CMK (cell line): ENCODE data around the gene DLG4.

Experiments
- DNase-seq: peaks from one replicate; pipeline ENCODE4 v3.0.0-alpha.2; 2010; ENCODE audit warnings: low read depth

Gene DLG4

GRCh38 chr17:7214300-7215135, 5.1 kb downstream of the DLG4 start:
- DNase-seq = no peak

- DNase-seq = no peak
Observed at GRCh38 chr17:7213895-7214299, 5.7 kb downstream of the DLG4 start.

GRCh38 chr17:7211491-7212273, 8.0 kb downstream of the DLG4 start:
- DNase-seq = no peak

GRCh38 chr17:7208754-7209460, 10.7 kb downstream of the DLG4 start:
- no peak for DNase-seq

GRCh38 chr17:7208027-7208571, 11.5 kb downstream of the DLG4 start:
- DNase-seq = no peak

- no peak for DNase-seq
Observed at GRCh38 chr17:7207120-7208001, 12.3 kb downstream of the DLG4 start.

- no peak for DNase-seq
Observed at GRCh38 chr17:7205561-7205960, 14.1 kb downstream of the DLG4 start.

GRCh38 chr17:7204828-7205461, 14.7 kb downstream of the DLG4 start:
- no peak for DNase-seq

GRCh38 chr17:7204336-7204735, 15.3 kb downstream of the DLG4 start:
- no peak for DNase-seq

GRCh38 chr17:7203391-7203790, 16.2 kb downstream of the DLG4 start:
- no peak for DNase-seq

GRCh38 chr17:7196651-7197401, 22.8 kb downstream of the DLG4 start:
- no peak for DNase-seq

- no peak for DNase-seq
Observed at GRCh38 chr17:7195971-7196370, 23.7 kb downstream of the DLG4 start.

GRCh38 chr17:7192271-7192937, 27.2 kb downstream of the DLG4 start:
- no peak for DNase-seq

GRCh38 chr17:7191571-7192270, 27.9 kb downstream of the DLG4 start:
- no peak for DNase-seq

- DNase-seq = no peak
Observed at GRCh38 chr17:7191069-7191468, 28.6 kb downstream of the DLG4 start.

- DNase-seq = no peak
Observed at GRCh38 chr17:7190276-7190917, 29.2 kb downstream of the DLG4 start.

GRCh38 chr17:7186241-7186640, 33.4 kb downstream of the DLG4 start:
- DNase-seq = no peak

GRCh38 chr17:7184647-7185046, 35.0 kb downstream of the DLG4 start:
- no peak for DNase-seq
